Sigmoid colon (tissue), 4 donors: Measurements from ENCODE around the gene ACOXL.

ENCODE experiments used
- POLR2A ChIP-seq, 2 donors: fragments of 450-650 bp; IDR thresholded peaks; one replicate each; pipeline ENCODE4 v1.6.1; 2016; ENCODE audit warnings: antibody characterized with exemption in 2 of 2, mild to moderate bottlenecking in 2 of 2, moderate library complexity in 2 of 2
- POLR2AphosphoS5 ChIP-seq, 4 donors: sonication (generic); formaldehyde crosslinking; IDR thresholded peaks; one replicate each; pipeline ENCODE4 v1.6.1; 2017; ENCODE audit warnings: antibody characterized with exemption in 4 of 4
- TF ChIP-seq, protein P1 (sequence below), 4 experiments: fragments of 450-650 bp in 3 of 4; fragments of 200-600 bp in 1 of 4; IDR thresholded peaks; one replicate each; pipeline ENCODE4 v1.5.1; 2016 to 2019; ENCODE audit warnings: antibody characterized with exemption in 4 of 4, mild to moderate bottlenecking in 3 of 4, moderate library complexity in 2 of 4

DNA sequence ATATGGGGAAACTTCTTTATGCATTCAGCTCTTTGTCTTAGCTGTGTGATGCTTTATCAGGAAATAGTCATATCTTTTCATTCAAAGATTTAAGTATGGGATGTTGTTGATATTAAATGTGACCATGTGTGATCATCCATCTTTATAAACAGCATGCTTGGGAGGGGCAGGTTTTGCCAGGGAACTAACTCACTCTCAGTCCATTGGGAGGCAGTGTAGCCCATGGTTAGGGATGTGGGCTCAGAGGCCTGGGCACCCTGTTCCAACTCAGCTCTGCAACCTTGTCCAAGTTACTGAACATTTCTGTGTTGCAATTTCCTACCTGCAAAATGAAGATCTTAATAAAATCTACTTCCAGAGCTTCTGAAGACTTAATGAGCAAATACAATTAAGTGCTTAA is 296.3 kb downstream of the ACOXL start:
- TF ChIP-seq, protein P1, sequence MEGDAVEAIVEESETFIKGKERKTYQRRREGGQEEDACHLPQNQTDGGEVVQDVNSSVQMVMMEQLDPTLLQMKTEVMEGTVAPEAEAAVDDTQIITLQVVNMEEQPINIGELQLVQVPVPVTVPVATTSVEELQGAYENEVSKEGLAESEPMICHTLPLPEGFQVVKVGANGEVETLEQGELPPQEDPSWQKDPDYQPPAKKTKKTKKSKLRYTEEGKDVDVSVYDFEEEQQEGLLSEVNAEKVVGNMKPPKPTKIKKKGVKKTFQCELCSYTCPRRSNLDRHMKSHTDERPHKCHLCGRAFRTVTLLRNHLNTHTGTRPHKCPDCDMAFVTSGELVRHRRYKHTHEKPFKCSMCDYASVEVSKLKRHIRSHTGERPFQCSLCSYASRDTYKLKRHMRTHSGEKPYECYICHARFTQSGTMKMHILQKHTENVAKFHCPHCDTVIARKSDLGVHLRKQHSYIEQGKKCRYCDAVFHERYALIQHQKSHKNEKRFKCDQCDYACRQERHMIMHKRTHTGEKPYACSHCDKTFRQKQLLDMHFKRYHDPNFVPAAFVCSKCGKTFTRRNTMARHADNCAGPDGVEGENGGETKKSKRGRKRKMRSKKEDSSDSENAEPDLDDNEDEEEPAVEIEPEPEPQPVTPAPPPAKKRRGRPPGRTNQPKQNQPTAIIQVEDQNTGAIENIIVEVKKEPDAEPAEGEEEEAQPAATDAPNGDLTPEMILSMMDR (IDR thresholded peaks at IDR 0.05): no peak
- no peak for TF ChIP-seq POLR2AphosphoS5 (IDR thresholded peaks at IDR 0.05)
- TF ChIP-seq POLR2A (IDR thresholded peaks at IDR 0.05): no peak
